NCI-H2171 treated with DMSO at 0.1 percent for 48 hours (cell line): Measurements from ENCODE around the gene VKORC1.
A peak's percentile ranks its signal among the peaks of the same experiment; 100 is the strongest.

ENCODE experiments used
- DNase-seq: peaks from one replicate; lab custom pipeline; 2025; lab: John Stamatoyannopoulos, UW

The VKORC1 gene

DNA sequence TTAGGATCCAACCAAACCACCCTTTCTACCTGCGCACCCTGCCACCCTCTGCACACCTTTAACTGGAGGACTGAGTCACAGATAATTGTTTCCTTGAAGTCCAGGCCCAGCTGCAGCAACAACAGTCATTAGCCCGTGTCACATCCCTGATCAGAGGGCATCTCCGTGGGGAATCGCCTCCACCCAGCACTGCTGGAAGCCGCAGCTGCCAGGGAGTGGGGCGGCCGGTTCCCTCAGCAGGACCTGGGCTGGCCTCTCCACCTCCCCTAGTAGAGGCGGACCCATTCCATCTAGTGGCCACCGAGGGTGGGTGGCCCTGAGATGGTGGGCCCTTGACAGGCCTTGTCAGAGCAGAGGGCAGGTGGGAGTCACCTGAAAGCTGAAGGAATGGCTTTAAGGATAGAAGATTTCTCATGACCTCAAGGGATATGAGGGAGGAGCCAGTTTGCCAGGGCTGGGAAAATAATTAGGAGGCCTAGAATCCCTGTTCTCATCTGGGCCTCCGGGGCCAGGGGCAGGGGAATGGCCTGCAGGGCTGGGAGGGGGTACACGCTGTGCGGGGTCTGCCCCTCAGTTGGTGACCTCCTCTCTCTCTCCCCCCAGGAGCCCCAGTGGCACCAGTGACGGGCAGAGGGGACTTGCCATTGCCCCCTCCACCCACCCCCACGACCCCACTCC lies 12.1 kb downstream of the VKORC1 start:
- DNase-seq: no peak

DNA sequence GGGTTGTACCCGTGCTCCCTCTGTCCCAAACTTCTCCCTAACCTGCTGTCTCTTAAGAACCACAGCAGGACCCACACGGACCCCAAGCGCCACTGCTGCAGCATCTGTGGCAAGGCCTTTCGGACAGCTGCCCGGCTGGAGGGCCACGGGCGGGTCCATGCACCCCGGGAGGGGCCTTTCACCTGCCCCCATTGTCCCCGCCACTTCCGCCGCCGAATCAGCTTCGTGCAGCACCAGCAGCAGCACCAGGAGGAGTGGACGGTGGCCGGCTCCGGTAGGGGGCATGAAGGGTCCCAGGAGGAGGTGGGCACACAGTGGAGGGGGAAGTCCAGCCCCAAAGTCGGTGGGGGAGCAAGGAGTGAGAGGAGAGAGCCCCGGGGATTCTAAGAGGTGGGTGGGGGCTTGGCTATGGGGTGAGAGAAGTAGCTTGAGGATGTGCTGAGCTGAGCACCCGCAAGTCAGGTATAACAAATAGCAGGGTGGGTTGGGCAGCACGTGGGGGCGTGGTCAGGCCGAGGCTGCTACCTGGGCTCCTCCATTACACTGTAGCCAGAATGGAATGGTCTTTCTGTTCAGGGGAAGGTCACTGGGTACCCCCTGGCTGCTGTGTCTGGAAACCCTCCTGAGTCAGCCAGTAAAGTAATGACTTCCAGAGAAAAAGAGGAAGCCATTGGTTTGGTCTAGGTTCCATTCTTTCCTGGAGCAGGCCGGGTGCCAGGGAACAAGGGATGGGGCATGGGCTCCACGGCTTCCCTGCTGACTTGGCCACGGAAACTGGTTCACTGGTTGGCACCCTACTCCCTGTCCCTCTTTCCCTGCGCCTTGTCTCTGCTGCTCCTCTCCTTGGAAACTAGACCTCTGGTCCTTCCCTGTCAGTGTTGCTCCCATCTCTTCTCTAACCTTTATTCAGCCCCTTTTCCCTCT lies 12.9 kb downstream of the VKORC1 start:
- no peak for DNase-seq

DNA sequence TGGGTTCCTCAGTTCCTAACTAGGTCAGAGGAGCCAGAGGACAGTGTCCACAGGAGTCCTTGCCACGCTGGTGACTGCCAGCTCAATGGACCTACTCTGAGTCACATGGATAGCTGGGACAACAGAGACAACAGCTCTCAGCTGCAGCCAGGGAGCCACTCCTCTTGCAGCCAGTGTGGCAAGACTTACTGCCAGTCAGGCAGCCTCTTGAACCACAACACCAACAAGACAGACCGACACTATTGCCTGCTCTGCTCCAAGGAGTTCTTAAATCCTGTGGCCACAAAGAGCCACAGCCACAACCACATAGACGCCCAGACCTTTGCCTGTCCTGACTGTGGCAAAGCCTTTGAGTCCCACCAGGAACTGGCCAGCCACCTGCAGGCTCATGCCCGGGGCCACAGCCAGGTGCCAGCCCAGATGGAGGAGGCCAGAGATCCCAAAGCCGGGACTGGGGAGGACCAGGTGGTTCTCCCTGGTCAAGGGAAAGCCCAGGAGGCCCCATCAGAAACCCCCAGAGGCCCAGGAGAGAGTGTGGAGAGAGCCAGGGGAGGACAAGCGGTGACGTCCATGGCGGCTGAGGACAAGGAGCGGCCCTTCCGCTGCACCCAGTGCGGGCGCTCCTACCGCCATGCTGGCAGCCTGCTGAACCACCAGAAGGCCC lies 13.7 kb downstream of the VKORC1 start:
- no peak for DNase-seq

DNA sequence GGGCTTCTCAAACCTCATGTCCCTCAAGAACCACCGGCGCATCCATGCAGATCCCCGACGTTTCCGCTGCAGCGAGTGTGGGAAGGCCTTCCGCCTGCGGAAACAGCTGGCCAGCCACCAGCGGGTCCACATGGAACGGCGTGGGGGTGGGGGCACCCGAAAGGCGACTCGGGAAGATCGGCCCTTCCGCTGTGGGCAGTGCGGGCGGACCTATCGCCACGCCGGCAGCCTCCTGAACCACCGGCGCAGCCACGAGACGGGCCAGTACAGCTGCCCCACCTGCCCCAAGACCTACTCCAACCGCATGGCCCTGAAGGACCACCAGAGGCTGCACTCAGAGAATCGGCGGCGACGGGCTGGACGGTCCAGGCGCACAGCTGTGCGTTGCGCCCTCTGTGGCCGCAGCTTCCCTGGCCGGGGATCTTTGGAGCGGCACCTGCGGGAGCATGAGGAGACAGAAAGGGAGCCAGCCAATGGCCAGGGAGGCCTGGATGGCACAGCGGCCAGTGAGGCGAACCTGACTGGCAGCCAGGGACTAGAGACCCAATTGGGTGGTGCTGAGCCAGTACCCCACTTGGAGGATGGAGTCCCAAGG lies 14.5 kb downstream of the VKORC1 start:
- no peak for DNase-seq

DNA sequence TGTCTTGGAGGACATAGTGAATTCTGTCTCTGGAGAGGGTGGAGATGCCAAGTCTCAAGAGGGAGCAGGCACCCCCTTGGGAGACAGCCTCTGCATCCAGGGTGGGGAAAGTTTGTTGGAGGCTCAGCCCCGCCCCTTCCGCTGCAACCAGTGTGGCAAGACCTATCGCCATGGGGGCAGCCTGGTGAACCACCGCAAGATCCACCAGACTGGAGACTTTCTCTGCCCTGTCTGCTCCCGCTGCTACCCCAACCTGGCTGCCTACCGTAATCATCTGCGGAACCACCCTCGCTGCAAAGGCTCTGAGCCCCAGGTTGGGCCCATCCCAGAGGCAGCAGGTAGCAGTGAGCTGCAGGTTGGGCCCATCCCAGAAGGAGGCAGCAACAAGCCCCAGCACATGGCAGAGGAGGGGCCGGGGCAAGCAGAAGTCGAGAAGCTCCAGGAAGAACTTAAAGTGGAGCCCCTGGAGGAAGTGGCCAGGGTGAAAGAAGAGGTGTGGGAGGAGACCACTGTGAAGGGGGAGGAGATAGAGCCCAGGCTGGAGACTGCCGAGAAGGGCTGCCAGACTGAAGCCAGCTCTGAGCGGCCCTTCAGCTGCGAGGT lies 15.2 kb downstream of the VKORC1 start:
- DNase-seq: no peak

DNA sequence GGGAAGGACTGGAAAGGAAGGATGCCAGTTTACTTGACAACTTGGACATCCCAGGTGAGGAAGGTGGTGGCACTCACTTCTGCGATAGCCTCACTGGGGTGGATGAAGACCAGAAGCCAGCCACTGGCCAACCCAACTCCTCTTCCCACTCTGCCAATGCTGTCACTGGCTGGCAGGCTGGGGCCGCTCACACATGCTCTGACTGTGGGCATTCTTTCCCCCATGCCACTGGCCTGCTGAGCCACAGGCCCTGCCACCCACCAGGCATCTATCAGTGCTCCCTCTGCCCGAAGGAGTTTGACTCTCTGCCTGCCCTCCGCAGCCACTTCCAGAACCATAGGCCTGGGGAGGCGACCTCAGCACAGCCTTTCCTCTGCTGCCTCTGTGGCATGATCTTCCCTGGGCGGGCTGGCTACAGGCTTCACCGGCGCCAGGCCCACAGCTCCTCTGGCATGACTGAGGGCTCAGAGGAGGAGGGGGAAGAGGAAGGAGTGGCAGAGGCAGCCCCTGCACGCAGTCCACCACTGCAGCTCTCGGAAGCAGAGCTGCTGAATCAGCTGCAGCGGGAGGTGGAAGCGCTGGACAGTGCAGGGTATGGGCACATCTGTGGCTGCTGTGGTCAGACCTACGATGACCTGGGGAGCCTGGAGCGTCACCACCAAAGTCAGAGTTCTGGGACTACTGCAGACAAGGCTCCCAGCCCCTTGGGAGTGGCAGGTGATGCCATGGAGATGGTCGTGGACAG lies 15.8 kb downstream of the VKORC1 start:
- no peak for DNase-seq

DNA sequence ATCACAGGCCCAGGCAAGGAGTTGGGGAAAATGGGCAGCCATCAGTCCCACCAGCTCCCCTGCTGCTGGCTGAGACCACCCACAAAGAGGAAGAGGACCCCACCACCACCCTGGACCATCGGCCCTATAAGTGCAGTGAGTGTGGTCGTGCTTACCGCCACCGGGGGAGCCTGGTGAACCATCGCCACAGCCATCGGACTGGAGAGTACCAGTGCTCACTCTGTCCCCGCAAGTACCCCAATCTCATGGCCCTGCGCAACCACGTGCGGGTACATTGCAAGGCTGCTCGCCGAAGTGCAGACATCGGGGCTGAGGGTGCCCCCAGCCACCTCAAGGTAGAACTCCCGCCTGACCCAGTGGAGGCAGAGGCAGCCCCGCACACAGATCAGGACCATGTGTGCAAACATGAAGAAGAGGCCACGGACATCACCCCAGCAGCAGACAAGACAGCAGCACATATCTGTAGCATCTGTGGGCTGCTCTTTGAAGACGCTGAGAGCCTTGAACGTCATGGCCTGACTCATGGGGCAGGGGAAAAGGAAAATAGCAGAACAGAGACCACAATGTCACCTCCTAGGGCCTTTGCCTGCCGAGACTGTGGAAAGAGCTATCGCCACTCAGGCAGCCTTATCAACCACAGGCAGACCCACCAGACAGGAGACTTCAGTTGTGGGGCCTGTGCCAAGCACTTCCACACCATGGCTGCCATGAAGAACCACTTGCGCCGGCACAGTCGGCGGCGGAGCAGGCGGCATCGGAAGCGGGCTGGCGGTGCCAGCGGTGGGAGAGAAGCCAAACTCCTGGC lies 16.8 kb downstream of the VKORC1 start:
- no peak for DNase-seq

DNA sequence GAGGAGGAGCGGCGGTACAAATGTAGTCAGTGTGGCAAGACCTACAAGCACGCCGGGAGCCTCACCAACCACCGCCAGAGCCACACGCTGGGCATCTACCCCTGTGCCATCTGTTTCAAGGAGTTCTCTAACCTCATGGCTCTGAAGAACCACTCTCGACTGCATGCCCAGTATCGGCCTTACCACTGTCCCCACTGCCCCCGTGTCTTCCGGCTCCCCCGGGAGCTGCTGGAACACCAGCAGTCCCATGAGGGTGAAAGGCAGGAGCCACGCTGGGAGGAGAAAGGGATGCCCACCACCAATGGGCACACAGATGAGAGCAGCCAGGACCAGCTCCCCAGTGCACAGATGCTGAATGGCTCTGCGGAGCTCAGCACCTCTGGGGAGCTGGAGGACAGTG lies 17.6 kb downstream of the VKORC1 start:
- DNase-seq: no peak

DNA sequence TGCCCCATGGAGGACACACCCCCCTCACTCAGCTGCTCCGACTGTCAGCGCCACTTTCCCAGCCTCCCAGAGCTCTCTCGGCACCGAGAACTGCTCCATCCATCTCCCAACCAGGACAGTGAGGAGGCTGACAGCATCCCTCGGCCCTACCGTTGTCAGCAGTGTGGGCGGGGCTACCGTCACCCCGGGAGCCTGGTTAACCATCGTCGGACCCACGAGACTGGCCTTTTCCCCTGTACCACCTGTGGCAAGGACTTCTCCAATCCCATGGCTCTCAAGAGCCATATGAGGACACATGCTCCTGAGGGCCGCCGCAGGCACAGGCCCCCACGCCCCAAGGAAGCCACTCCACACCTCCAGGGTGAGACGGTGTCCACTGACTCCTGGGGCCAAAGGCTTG lies 18.3 kb downstream of the VKORC1 start:
- no peak for DNase-seq

DNA sequence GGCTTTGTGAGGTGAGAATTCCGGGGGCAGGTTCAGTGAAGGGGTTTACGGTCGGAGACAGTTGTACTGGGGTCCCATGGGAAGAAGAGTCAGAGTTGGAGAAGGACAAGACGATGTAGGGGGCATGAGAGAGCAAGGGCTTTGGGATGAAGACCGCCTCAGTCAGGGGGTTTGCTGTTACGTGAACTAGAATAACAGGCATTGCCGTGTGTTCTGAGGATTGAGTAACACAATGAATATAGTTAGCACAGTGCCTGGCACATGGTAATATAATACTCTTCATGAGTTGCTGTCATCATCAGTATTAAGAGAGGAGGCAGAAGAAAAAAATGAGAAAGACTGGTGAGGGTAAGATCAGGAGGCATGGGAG lies 19.8 kb downstream of the VKORC1 start:
- DNase-seq: no peak

DNA sequence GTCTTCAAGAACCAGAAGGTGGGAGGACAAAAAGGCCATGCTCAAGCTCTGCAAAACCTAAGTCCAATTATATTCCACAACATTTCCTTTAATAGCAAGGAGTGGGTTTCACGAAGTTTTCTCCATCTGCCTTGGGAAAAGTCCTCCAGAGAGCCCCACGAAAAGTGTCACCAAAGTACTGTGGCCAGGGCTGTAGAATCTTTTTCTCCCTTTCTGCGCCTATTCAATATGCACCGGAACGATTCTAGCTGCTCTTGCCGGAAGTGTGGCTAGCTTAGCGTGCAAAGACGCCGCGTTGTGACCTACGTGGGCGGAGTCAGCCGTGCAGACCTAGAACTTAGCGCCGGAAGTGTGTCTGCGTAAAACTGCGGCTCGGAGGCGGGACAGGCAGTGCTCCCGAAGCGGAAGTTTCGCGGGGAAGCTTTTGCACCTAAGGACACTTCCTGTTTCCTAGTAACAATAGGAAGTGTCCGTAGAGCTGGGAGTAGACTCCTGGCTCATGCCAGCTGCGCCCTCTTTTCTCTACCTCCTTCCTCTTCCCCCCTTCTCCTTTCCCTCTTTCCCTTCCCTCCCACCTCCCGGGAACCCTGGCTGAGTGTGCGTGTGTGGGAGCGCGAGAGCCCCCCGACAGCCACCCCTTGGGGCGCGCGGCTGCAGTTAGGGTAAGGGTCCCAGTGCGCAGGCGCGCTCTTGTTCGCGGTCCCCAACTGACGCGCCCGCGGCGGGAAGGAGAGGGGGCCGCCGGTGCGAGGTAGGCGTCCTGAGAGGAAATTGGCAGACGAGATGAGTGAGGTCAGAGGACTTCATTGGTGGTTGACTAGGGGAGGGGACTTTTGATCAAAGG lies 20.4 kb downstream of the VKORC1 start, which contains the start of the genes ZNF646 and ZNF668:
Gene ZNF646, plus strand, starts transcription at position 453 of the 844 bp plus-strand sequence. CDS start 1,903 bp downstream, outside the sequence.
Gene ZNF668, minus strand, starts transcription at position 271 of the 844 bp plus-strand sequence. CDS start 9,781 bp downstream, outside the sequence.
- peak; percentile 100 for DNase-seq

DNA sequence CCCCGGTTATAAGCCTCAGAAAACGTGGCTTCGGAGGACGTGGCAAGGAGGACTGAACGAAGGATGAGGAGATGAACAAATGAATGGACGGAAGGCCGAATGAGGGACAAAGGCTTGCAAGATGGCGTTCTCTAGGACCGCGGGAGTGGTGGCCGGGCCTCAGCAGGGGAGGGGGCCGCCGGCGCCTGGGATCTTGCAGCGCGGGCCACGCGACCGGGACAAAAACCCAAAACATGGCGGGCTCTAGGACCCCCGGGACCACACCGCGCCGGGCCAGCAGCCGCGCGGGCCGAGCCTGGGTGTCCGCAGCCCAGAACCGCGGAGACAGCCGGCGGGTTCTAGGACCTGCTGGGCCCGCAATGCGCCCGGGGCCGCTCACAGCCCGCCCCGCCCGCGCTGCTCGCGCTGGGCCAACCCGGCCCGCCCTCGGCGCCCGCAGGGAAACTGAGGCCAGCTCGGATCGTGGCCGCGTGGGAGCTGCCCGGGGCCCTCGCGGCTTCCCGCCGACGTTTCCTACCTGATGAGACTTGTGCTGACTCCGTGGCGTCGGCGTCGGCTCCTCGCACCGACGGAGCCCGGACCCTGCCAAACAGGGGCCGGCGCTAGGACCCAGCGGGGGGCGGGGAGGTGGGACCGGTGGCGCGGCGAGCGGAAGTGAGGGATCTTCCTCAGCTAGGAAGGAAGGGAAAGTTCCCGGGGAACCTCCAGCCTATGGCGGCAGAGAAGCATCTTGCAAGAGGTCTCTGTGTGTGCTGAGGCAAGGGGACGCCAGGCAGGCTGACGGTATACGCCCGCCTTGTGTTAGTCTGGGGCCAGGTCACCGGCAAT lies 21.2 kb downstream of the VKORC1 start:
- DNase-seq: peak; percentile 87

DNA sequence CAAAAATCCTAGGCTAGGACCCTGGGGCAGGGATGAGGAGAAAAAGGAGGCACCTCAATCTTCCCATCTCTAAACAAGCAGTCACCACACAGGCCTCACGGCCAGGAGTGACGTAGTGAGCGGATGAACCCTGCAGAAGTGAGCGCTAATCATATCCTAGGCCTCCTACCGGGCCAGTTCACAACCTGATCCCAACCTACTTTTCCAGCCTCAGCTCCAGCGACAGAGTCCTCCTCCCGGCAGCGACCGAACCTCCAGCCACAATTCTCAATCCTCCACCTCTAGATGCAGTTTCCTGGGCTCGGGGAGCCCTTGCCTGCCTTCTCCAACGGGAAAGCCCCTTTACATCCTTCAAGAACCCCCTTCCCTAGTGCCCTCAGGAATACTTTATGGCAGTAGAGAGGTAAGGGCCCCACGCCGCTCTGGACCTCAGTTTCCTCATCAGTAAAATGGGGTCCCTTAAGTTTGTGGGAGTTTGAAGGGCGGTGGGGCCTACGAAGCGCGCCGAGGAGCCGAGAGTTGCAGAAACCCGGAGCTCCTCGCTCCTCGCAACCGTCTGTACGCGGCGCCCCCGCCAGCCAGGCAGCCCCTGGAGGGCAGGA lies 22.0 kb downstream of the VKORC1 start:
- DNase-seq: no peak

DNA sequence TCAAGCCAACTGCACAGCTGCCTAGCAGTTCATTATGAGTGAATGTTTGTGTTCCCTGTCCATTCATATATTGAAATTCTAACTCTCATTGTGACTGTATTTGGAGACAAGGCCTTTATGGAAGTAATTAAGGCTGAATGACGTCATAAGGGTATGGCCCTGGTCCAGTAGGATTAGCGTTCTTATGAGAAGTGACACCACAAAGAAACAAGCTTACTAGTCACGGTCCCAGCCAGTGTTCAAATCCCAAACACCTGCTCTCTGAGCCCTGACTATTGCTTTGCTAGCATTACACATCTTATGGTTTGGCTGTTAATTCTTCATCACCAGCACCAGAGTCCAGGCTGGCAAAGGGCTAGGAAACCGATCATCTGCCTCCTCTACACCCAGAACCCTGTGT lies 22.7 kb downstream of the VKORC1 start:
- DNase-seq: no peak

DNA sequence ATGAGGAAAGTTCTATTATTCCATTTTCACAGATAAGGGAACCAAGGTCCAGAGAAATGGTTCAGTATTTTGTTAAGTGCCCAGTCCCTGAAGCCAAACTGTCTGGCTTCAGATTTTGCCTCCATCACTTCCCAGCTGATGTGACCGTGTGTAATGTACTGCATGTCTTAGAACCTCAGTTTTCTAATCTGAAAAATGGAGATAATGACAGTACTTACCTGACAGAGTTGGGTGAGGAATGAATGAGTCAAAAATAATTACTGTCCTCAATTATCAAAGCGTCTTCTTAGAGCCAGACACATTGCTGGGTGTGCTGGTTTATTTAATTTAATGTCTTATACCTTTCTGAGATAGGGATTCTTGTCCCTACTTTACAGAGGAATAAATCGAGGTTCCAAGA lies 27.3 kb downstream of the VKORC1 start:
- no peak for DNase-seq

DNA sequence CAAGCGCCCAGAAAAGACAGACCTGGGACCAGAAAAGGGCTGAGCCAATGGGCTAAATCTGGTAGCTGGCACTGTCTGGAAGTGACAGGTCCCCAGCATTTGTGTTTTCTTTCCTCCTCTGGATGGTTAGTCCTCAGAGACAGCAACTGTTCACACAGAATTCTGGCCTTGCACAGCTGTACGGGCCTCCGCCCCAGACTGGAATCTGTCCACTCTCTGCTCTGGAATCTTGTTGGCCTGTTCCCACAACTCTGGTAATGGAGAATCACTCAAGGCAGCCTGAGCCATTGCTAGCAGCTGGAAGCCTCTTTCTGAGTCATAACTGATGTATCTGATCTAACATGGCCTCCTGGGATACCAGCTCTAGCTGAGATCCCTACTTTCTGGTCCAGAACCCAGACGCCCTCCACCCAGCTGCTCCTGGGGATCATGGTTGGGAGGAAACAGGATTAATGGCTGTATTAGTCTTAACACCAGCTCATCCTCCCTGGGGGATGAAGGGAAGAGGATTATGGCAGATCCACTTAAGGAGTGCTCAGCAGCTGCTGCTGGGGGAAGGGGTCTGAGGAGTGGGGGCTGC lies 29.6 kb downstream of the VKORC1 start:
- DNase-seq: peak; percentile 41

DNA sequence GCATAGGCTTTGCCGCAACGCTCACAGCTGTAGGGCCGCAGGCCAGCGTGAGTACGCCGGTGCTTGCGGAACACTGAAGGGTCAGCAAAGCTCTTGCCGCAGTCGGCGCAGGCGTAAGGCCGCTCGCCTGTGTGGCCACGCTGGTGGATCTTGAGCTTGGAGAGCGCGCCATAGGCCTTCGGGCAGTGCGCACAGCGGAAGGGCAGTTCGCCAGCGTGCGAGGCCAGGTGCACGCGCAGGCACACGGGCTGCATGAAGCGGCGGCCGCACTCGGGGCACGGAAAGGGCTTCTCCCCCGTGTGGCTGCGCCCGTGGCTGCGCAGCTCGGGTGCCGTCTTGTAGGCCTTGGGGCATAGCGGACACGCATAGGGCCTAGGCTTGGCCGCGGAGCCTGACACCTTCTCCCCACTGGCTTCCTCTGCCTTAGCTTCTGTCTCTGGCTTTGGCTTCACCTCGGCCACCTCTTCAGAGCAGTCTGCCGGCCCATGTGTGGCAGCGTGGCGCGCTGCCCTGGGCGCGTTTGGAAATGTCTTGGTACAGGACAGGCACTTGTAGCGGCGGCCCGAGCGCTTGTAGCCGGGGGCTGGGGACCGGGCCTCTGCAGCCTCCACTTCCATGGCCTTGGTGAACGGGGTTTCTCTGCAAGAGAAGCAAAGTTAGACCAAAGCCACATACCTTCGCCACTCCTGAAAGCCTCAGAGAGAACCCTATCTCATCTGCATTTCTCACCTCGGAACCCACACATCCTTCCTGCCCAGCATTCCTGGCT lies 30.6 kb downstream of the VKORC1 start:
- DNase-seq: no peak
